K562 (cell line): ENCODE measurements around the gene PPP1CC. TPM values are rescaled to one million over a fixed set of nuclear protein-coding genes. Genes with fewer than 3 reads are reported as not detected.

Source experiments
- ATAC-seq: fragments of 200-7000 bp; cut with Tn5 transposase; 3 replicates; pipeline ENCODE4 v1.9.1; 2020; ENCODE audit warnings: moderate library complexity
- BruUV-seq: library from RNA; stranded (reverse); fragments of 400-500 nt; replicated peaks from 2 replicates; lab custom pipeline; 2021; lab: Mats Ljungman, UMichigan
- CTCF ChIA-PET: fragments of 300-600 bp; formaldehyde crosslinking; extraction: SDS; loops from one replicate; lab custom pipeline; 2021; ENCODE audit warnings: low intra/inter-chr PET ratio; lab: Yijun Ruan, JAX
- POLR2A ChIA-PET: fragments of 300-600, 350-650 bp; sonication (Branson Sonifier 250); formaldehyde crosslinking; extraction: SDS; loops from one replicate; lab custom pipeline; 2021; ENCODE audit warnings: antibody characterized with exemption, inconsistent platforms; lab: Yijun Ruan, JAX
- DNase-seq, 4 experiments: peaks; one replicate each; pipeline versions ENCODE4 v3.0.0 to v3.0.0-alpha.2; 2011 to 2018; ENCODE audit warnings: low spot score in 3 of 4, mixed read lengths in 3 of 4; ENCODE audit errors: extremely low read depth in 1 of 4
- FAIRE-seq: peaks from 2 replicates; lab custom pipeline; 2011; peaks lifted over from hg19 to GRCh38; lab: Jason Lieb, UNC
- H2AFZ ChIP-seq: 2 replicates; pipeline ENCODE4 v1.6.0; 2011; ENCODE audit warnings: low read depth, low read length, control low read depth, inconsistent platforms
- H3K27ac ChIP-seq: fragments of 200-600 bp; 3 replicates; pipeline ENCODE4 v1.8.0; 2011; ENCODE audit warnings: low read depth, mild to moderate bottlenecking, control low read depth, inconsistent platforms, low read length, moderate library complexity, mixed read lengths; ENCODE audit errors: extremely low read depth
- H3K27me3 ChIP-seq, 2 experiments: fragments of 300-600 bp in 1 of 2; 2 replicates in 1 of 2; 3 replicates in 1 of 2; pipeline versions ENCODE4 v1.6.0 to v1.8.0; 2011; ENCODE audit warnings: inconsistent platforms in 2 of 2, low read length in 2 of 2, mild to moderate bottlenecking in 1 of 2, mixed read lengths in 1 of 2, moderate library complexity in 1 of 2; ENCODE audit not compliant: control insufficient read depth in 2 of 2, insufficient read depth in 2 of 2
- H3K36me3 ChIP-seq: fragments of 300-600 bp; 3 replicates; pipeline ENCODE4 v1.8.0; 2011; ENCODE audit warnings: mild to moderate bottlenecking, low read length, inconsistent platforms; ENCODE audit not compliant: control insufficient read depth, insufficient read depth
- H3K4me1 ChIP-seq, 2 experiments: fragments of 200-600 bp in 1 of 2; replicated peaks in 1 of 2; 2 replicates in 1 of 2; 3 replicates in 1 of 2; pipeline versions ENCODE4 v1.5.1 to v1.8.0; 2011; ENCODE audit warnings: inconsistent platforms in 2 of 2, low read length in 2 of 2, mild to moderate bottlenecking in 1 of 2, mixed read lengths in 1 of 2, moderate library complexity in 1 of 2; ENCODE audit not compliant: control insufficient read depth in 2 of 2, insufficient read depth in 2 of 2
- H3K4me2 ChIP-seq: 2 replicates; pipeline ENCODE4 v1.6.1; 2011; ENCODE audit warnings: low read length, control low read depth, inconsistent platforms, mixed read lengths; ENCODE audit not compliant: insufficient read depth
- H3K4me3 ChIP-seq: fragments of 200-600 bp; sonication (generic), shearing (Covaris generic); 2 replicates; pipeline ENCODE4 v1.5.1; 2016; ENCODE audit warnings: control low read depth, inconsistent platforms
- H3K79me2 ChIP-seq: fragments of 200-600 bp; 3 replicates; pipeline ENCODE4 v1.8.0; 2011; ENCODE audit warnings: low read length, inconsistent platforms; ENCODE audit not compliant: control insufficient read depth, insufficient read depth
- H3K9ac ChIP-seq, 2 experiments: 2 replicates each; pipeline versions ENCODE4 v1.6.0 to v1.6.1; 2011; ENCODE audit warnings: low read depth in 2 of 2, low read length in 2 of 2, control low read depth in 1 of 2, inconsistent platforms in 1 of 2, mild to moderate bottlenecking in 1 of 2, mixed read lengths in 1 of 2; ENCODE audit not compliant: insufficient read depth in 1 of 2
- H3K9me1 ChIP-seq: one replicate; pipeline ENCODE4 v1.6.0; 2011; ENCODE audit warnings: inconsistent platforms, mild to moderate bottlenecking, low read length, moderate library complexity; ENCODE audit not compliant: control insufficient read depth, insufficient read depth
- H3K9me3 ChIP-seq: replicated peaks from 2 replicates; pipeline ENCODE4 v1.5.1; 2011; ENCODE audit warnings: low read depth, low read length, inconsistent platforms; ENCODE audit not compliant: control insufficient read depth, insufficient read depth
- H4K20me1 ChIP-seq: replicated peaks from 2 replicates; pipeline ENCODE4 v1.6.1; 2011; ENCODE audit warnings: low read length, inconsistent platforms, mixed read lengths; ENCODE audit not compliant: control insufficient read depth, insufficient read depth
- ADNP ChIP-seq: fragments of 200-800 bp; sonication (Bioruptor generic); IDR thresholded peaks from 2 replicates; pipeline ENCODE4 v1.6.1; 2016; ENCODE audit warnings: missing genetic modification characterization, missing compliant biosample characterization
- KDM2B ChIP-seq: fragments of 250-450 bp; sonication (Bioruptor Pico); IDR thresholded peaks from 2 replicates; pipeline ENCODE4 v1.8.0; 2021; ENCODE audit warnings: mild to moderate bottlenecking, moderate library complexity
- POLR2B ChIP-seq: fragments of 450-650 bp; IDR thresholded peaks from 2 replicates; pipeline ENCODE4 v1.6.1; 2018; ENCODE audit warnings: low read depth; ENCODE audit not compliant: partially characterized antibody
- SREBF1 ChIP-seq: fragments of 150-350 bp; IDR thresholded peaks from 2 replicates; pipeline ENCODE4 v1.6.1; 2014; ENCODE audit warnings: antibody characterized with exemption, low read depth, low read length, borderline replicate concordance
- SREBF2 ChIP-seq: sonication (generic); formaldehyde crosslinking; IDR thresholded peaks from 2 replicates; pipeline ENCODE4 v1.4.0; 2020; ENCODE audit warnings: mild to moderate bottlenecking, missing genetic modification reagents
- SRSF3 ChIP-seq: fragments of 200-400 bp; formaldehyde crosslinking; IDR thresholded peaks from 2 replicates; pipeline ENCODE4 v1.6.1; 2016; ENCODE audit warnings: mild to moderate bottlenecking, low read length, moderate library complexity; ENCODE audit not compliant: insufficient read depth
- SUPT5H ChIP-seq: fragments of 450-650 bp; IDR thresholded peaks from 2 replicates; pipeline ENCODE4 v1.6.1; 2016
- ZNF316 ChIP-seq: fragments of 450-650 bp; IDR thresholded peaks from 2 replicates; pipeline ENCODE4 v1.6.1; 2016
- ZNF644 ChIP-seq: fragments of 200-800 bp; sonication (Bioruptor generic); IDR thresholded peaks from 2 replicates; pipeline ENCODE4 v1.6.1; 2016; ENCODE audit warnings: low read depth, missing genetic modification characterization, missing compliant biosample characterization
- WGBS: fragments of 100-300 bp; shearing (Covaris generic); methylation state at CpG from one replicate; pipeline ENCODE4 v1.1.6; 2016; ENCODE audit warnings: low coverage, mixed read lengths; ENCODE audit not compliant: insufficient coverage; ENCODE audit errors: missing lambda C conversion rate; 5-methylcytosine and 5-hydroxymethylcytosine counted together
- in situ Hi-C: fragments of 300-500 bp; cut with MboI; formaldehyde crosslinking; loops from 4 replicates; pipeline ENCODE4 v1.15.0; 2018; ENCODE audit warnings: inconsistent platforms, mixed read lengths
- intact Hi-C: fragments of 100-400 bp; cut with micrococcal nuclease; formaldehyde crosslinking; loops from 2 replicates; pipeline ENCODE4 v1.14.2; 2022
- polyA plus RNA-seq, 8 experiments: library from polyadenylated mRNA; depleted of rRNA in 4 of 8; stranded (reverse) in 5 of 8; unstranded in 3 of 8; fragments of >200 nt; fragmentation: Nextera tagmentation in 2 of 8; fragmentation: Illumina TruSeq in 1 of 8; extraction: Ambion mirVana in 2 of 8; extraction: Trizol in 1 of 8; gene quantifications; 2 replicates each; pipeline versions ENCODE4 v1.2.1 to v1.2.3, GENCODE V29; 2011 to 2014; ENCODE audit warnings: inconsistent platforms in 1 of 8, missing spikeins in 1 of 8
- total RNA-seq, 7 experiments: library from RNA; depleted of rRNA in 6 of 7; stranded (reverse); fragments of >200 nt in 6 of 7; fragmentation: Illumina TruSeq in 2 of 7; extraction: Trizol in 2 of 7; gene quantifications; 2 replicates each; pipeline versions ENCODE4 v1.2.1 to v1.2.3, GENCODE V29; 2011 to 2021; ENCODE audit warnings: low replicate concordance in 1 of 7

PPP1CC gene
- total and polyA plus RNA-seq, 9 of the 15 experiments (the other 6 are each of a cell fraction or from before 2014, with no cell fraction given) = 67.4 to 286 (median 195) TPM

GRCh38 chr12:110717037-110717436 lies 25.7 kb downstream of the PPP1CC start:
- in situ Hi-C loops = no loop called here
- H3K36me3 ChIP-seq = peaks cover 48% of the 10 kb centered on the region
- FAIRE-seq (no peak), ATAC-seq (no peak; the same call in 2 of the 3 replicates), DNase-seq (no peak)
- no peak overlapping the region for H3K4me2 ChIP-seq
- no peaks in the 10 kb centered on the region for H3K9me3 ChIP-seq
- H3K79me2 ChIP-seq = no peaks in the 10 kb centered on the region
- 79% methylated on average over 3 of the region's 3 CpGs for WGBS
- H3K9ac ChIP-seq = no peak overlapping the region
- POLR2A ChIA-PET = interaction anchor here (0.6 to 2.7 kb wide), 4 partner anchors 12 to 269 kb away, joined by 3 to 8 read pairs (median 4); no protein-coding TSS in a partner anchor
- no peak overlapping the region for H2AFZ ChIP-seq
- H3K4me1 ChIP-seq = no peaks in the 10 kb centered on the region
- no peaks in the 10 kb centered on the region for H4K20me1 ChIP-seq
- H3K4me3 ChIP-seq = no peak overlapping the region
- no TSS peak for BruUV-seq
- intact Hi-C loops = no loop called here
- CTCF ChIA-PET = no interaction called here
- no peak for TF ChIP-seq SREBF2
- no peak for TF ChIP-seq ADNP (tag)
- TF ChIP-seq ZNF644 = no peak
- TF ChIP-seq SREBF1 = no peak
- peak; percentile 5; the same call in 1 of the 2 replicates for TF ChIP-seq ZNF316
- TF ChIP-seq SRSF3 = no peak
- TF ChIP-seq KDM2B (CRISPR knock-in tag) = no peak
- peak; percentile 33; the same call in 1 of the 2 replicates for TF ChIP-seq SUPT5H
- peak; percentile 22 for TF ChIP-seq POLR2B
- TF ChIP-seq, all 486 proteins: peak for 3
- no peak overlapping the region for H3K27ac ChIP-seq
- H3K9me1 ChIP-seq = peaks cover 6% of the 10 kb centered on the region
- no peaks in the 10 kb centered on the region for H3K27me3 ChIP-seq
